ENCODE results near the gene C7orf57.

DNA sequence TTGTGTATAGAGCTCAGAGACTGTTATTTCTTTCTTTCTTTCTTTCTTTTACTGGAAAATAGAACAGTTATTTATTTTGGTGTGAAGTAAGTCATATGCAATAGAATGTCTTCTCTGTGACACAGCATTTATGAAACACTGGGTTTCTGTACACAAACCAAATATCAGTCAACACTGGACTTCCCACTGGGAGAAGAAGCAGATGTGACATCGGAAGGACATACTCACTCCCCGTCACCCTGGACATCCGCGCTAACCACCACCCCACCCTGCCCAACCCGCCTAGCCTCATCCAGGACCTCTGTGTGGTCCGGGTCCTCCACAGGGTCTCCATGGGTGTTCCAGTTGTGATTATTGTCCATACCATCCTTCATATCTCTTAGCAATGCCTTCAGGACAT is 28.5 kb upstream of the C7orf57 start:
- TF ChIP-seq POLR2A (IDR thresholded peaks at IDR 0.05), result no peak
- TF ChIP-seq, protein P1, sequence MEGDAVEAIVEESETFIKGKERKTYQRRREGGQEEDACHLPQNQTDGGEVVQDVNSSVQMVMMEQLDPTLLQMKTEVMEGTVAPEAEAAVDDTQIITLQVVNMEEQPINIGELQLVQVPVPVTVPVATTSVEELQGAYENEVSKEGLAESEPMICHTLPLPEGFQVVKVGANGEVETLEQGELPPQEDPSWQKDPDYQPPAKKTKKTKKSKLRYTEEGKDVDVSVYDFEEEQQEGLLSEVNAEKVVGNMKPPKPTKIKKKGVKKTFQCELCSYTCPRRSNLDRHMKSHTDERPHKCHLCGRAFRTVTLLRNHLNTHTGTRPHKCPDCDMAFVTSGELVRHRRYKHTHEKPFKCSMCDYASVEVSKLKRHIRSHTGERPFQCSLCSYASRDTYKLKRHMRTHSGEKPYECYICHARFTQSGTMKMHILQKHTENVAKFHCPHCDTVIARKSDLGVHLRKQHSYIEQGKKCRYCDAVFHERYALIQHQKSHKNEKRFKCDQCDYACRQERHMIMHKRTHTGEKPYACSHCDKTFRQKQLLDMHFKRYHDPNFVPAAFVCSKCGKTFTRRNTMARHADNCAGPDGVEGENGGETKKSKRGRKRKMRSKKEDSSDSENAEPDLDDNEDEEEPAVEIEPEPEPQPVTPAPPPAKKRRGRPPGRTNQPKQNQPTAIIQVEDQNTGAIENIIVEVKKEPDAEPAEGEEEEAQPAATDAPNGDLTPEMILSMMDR (IDR thresholded peaks at IDR 0.05), result no peak
